Endothelial cell (in vitro differentiated cells): ENCODE results near the gene DNAH10. TPM values are rescaled to one million over a fixed set of nuclear protein-coding genes. Genes with fewer than 3 reads are reported as not detected.

Source experiments
- DNase-seq: peaks from one replicate; pipeline ENCODE4 v3.0.0; 2021; ENCODE audit warnings: low spot score
- H3K27ac Mint-ChIP-seq: one replicate; pipeline ENCODE4 v1.8.0; 2021; ENCODE audit warnings: mixed read lengths, inconsistent platforms; ENCODE audit not compliant: unreplicated experiment
- H3K27me3 Mint-ChIP-seq: one replicate; pipeline ENCODE4 v1.8.0; 2021; ENCODE audit warnings: mild to moderate bottlenecking, moderate library complexity, mixed read lengths, inconsistent platforms; ENCODE audit not compliant: unreplicated experiment
- H3K36me3 Mint-ChIP-seq: one replicate; pipeline ENCODE4 v1.8.0; 2021; ENCODE audit warnings: mild to moderate bottlenecking, low read depth, mixed read lengths, inconsistent platforms; ENCODE audit not compliant: unreplicated experiment
- H3K4me1 Mint-ChIP-seq: one replicate; pipeline ENCODE4 v1.8.0; 2021; ENCODE audit warnings: mild to moderate bottlenecking, mixed read lengths, inconsistent platforms; ENCODE audit not compliant: unreplicated experiment
- H3K4me3 Mint-ChIP-seq: one replicate; pipeline ENCODE4 v1.8.0; 2021; ENCODE audit warnings: mild to moderate bottlenecking, mixed read lengths, inconsistent platforms; ENCODE audit not compliant: unreplicated experiment
- H3K9me3 Mint-ChIP-seq: one replicate; pipeline ENCODE4 v1.8.0; 2021; ENCODE audit warnings: mixed read lengths, inconsistent platforms; ENCODE audit not compliant: unreplicated experiment
- CTCF ChIP-seq: fragments of 200-600 bp; sonication (generic); IDR thresholded peaks from one replicate; pipeline ENCODE4 v1.5.0; 2021; ENCODE audit warnings: antibody characterized with exemption; ENCODE audit not compliant: unreplicated experiment
- long read RNA-seq: library from polyadenylated mRNA; unstranded; transcript quantifications from one replicate; pipeline ENCODE4 v2.0.0, GENCODE V29; 2020; ENCODE audit not compliant: unreplicated experiment
- total RNA-seq: library from RNA; stranded (reverse); fragmentation: NEBNext Ultra II Directional; extraction: Animal tissue kit (Norgen Biotek cat#: 25700); gene quantifications from one replicate; pipeline ENCODE4 v1.2.1, GENCODE V29; 2021; ENCODE audit not compliant: unreplicated experiment

Gene DNAH10
- 1.2 TPM for total RNA-seq
- long read RNA-seq = 0 reads

GRCh38 chr12:123761841-123762714 lies at the start of gene DNAH10:
TSS of gene DNAH10 (plus strand) at chr12:123762301. CDS start at chr12:123762337, 36 bp downstream.
- Mint-ChIP-seq H3K36me3 (peaks cover 5% of the 10 kb centered on the region), H3K9me3 (no peaks in the 10 kb centered on the region), H3K27me3 (peaks cover 3% of the 10 kb centered on the region), H3K4me3 (peak within 1 kb of the TSS; percentile 86), H3K4me1 (peaks cover 4% of the 10 kb centered on the region), H3K27ac (no peak within 1 kb of the TSS)
- TF ChIP-seq CTCF = peak; percentile 43
- peak; percentile 82 for DNase-seq

- peak overlapping the region; percentile 100 for H3K4me3 Mint-ChIP-seq
- H3K27ac Mint-ChIP-seq = peak overlapping the region; percentile 86
- no peaks in the 10 kb centered on the region for H3K9me3 Mint-ChIP-seq
- peaks cover 24% of the 10 kb centered on the region for H3K4me1 Mint-ChIP-seq
- TF ChIP-seq CTCF = no peak
- H3K27me3 Mint-ChIP-seq = peaks cover 10% of the 10 kb centered on the region
- DNase-seq = no peak
- peaks cover 13% of the 10 kb centered on the region for H3K36me3 Mint-ChIP-seq
Measured at GRCh38 chr12:123712780-123713319, 49.3 kb upstream of the DNAH10 start.

- H3K4me3 Mint-ChIP-seq = peak overlapping the region; percentile 100
- no peak for TF ChIP-seq CTCF
- no peak overlapping the region for H3K27ac Mint-ChIP-seq
- H3K27me3 Mint-ChIP-seq = peaks cover 10% of the 10 kb centered on the region
- no peak for DNase-seq
- H3K9me3 Mint-ChIP-seq = no peaks in the 10 kb centered on the region
- H3K36me3 Mint-ChIP-seq = peaks cover 13% of the 10 kb centered on the region
- peaks cover 24% of the 10 kb centered on the region for H3K4me1 Mint-ChIP-seq
Measured at GRCh38 chr12:123713398-123713797, 48.7 kb upstream of the DNAH10 start.

GRCh38 chr12:123713823-123714585 lies 48.1 kb upstream of the DNAH10 start:
- peaks cover 10% of the 10 kb centered on the region for H3K27me3 Mint-ChIP-seq
- DNase-seq = no peak
- no peak overlapping the region for H3K27ac Mint-ChIP-seq
- H3K36me3 Mint-ChIP-seq = peaks cover 13% of the 10 kb centered on the region
- peak overlapping the region; percentile 100 for H3K4me3 Mint-ChIP-seq
- H3K9me3 Mint-ChIP-seq = no peaks in the 10 kb centered on the region
- H3K4me1 Mint-ChIP-seq = peaks cover 25% of the 10 kb centered on the region
- no peak for TF ChIP-seq CTCF
